Immature natural killer cell (primary cell): Measurements from ENCODE around the gene MARK3. TPM values are rescaled to one million over a fixed set of nuclear protein-coding genes. Genes with fewer than 3 reads are reported as not detected.

ENCODE experiments used
- DNase-seq, 3 donors: peaks; one replicate each; pipeline ENCODE4 v3.0.0; 2022; ENCODE audit warnings: mixed read lengths in 1 of 3
- H3K27ac Mint-ChIP-seq, 6 donors: one replicate each; pipeline ENCODE4 v1.8.0; 2020; ENCODE audit warnings: mixed read lengths in 6 of 6, mild to moderate bottlenecking in 5 of 6, inconsistent platforms in 4 of 6, moderate library complexity in 3 of 6
- H3K27me3 Mint-ChIP-seq, 3 donors: one replicate each; pipeline ENCODE4 v1.8.0; 2020 to 2021; ENCODE audit warnings: low read depth in 3 of 3, mild to moderate bottlenecking in 3 of 3, mixed read lengths in 3 of 3, moderate library complexity in 3 of 3, inconsistent platforms in 1 of 3
- H3K36me3 Mint-ChIP-seq, 3 donors: one replicate each; pipeline ENCODE4 v1.8.0; 2020; ENCODE audit warnings: mixed read lengths in 3 of 3, inconsistent platforms in 2 of 3, mild to moderate bottlenecking in 2 of 3
- H3K4me1 Mint-ChIP-seq, 2 donors: one replicate each; pipeline ENCODE4 v1.8.0; 2020; ENCODE audit warnings: inconsistent platforms in 2 of 2, mild to moderate bottlenecking in 2 of 2, mixed read lengths in 2 of 2, moderate library complexity in 1 of 2
- H3K4me3 Mint-ChIP-seq, 5 donors: one replicate each; pipeline ENCODE4 v1.8.0; 2020; ENCODE audit warnings: mild to moderate bottlenecking in 5 of 5, mixed read lengths in 5 of 5, inconsistent platforms in 3 of 5, moderate library complexity in 3 of 5
- H3K9me3 Mint-ChIP-seq, 6 donors: one replicate each; pipeline ENCODE4 v1.8.0; 2020; ENCODE audit warnings: mild to moderate bottlenecking in 6 of 6, mixed read lengths in 6 of 6, inconsistent platforms in 4 of 6, moderate library complexity in 3 of 6
- polyA plus RNA-seq, 3 donors: library from polyadenylated mRNA; unstranded; fragments of 300-500 nt; fragmentation: Illumina TruSeq; gene quantifications; one replicate each; pipeline ENCODE4 v1.2.3, GENCODE V29; 2021

Gene MARK3
- polyA plus RNA-seq, 3 donors from 2014 or later, result 23.4 to 44.1 (median 25.7) TPM

- H3K9me3 Mint-ChIP-seq, result peaks cover 0 to 1% (median 0%) of the 10 kb centered on the region in 6 donors
- H3K36me3 Mint-ChIP-seq, result peaks cover 0 to 3% (median 0%) of the 10 kb centered on the region in 3 donors
- peaks cover 51 to 79% of the 10 kb centered on the region in 2 donors for H3K4me1 Mint-ChIP-seq
- no peak for DNase-seq
- peaks cover 0 to 2% (median 0%) of the 10 kb centered on the region in 3 donors for H3K27me3 Mint-ChIP-seq
- no peak overlapping the region for H3K4me3 Mint-ChIP-seq
- H3K27ac Mint-ChIP-seq, result peak overlapping the region in 5 of 6 donors; percentile 4 to 53 (median 40)
Observed at GRCh38 chr14:103444837-103445524, 59.8 kb downstream of the MARK3 start.

- Mint-ChIP-seq H3K9me3 (peaks cover 0 to 1% (median 0%) of the 10 kb centered on the region in 6 donors), H3K4me3 (no peak overlapping the region), H3K4me1 (peaks cover 53 to 81% of the 10 kb centered on the region in 2 donors), H3K36me3 (peaks cover 0 to 3% (median 0%) of the 10 kb centered on the region in 3 donors), H3K27ac (peak overlapping the region in 2 of 6 donors; percentile 41 to 78), H3K27me3 (peaks cover 0 to 2% (median 0%) of the 10 kb centered on the region in 3 donors)
- no peak for DNase-seq
Observed at GRCh38 chr14:103445806-103446205, 60.6 kb downstream of the MARK3 start.

- Mint-ChIP-seq H3K27me3 (no peaks in the 10 kb centered on the region), H3K27ac (peak overlapping the region in 1 of 6 donors; percentile 17), H3K9me3 (peaks cover 0 to 1% (median 0%) of the 10 kb centered on the region in 6 donors), H3K36me3 (peaks cover 0 to 7% (median 7%) of the 10 kb centered on the region in 3 donors), H3K4me1 (peaks cover 55 to 86% of the 10 kb centered on the region in 2 donors), H3K4me3 (no peak overlapping the region)
- no peak for DNase-seq
Observed at GRCh38 chr14:103448097-103448496, 62.9 kb downstream of the MARK3 start.

- no peak for DNase-seq
- peaks cover 0 to 7% (median 4%) of the 10 kb centered on the region in 3 donors for H3K36me3 Mint-ChIP-seq
- H3K27me3 Mint-ChIP-seq, result no peaks in the 10 kb centered on the region
- no peak overlapping the region for H3K4me3 Mint-ChIP-seq
- peak overlapping the region in 2 of 6 donors; percentile 13 to 55 for H3K27ac Mint-ChIP-seq
- H3K4me1 Mint-ChIP-seq, result peaks cover 46 to 75% of the 10 kb centered on the region in 2 donors
- H3K9me3 Mint-ChIP-seq, result no peaks in the 10 kb centered on the region
Observed at GRCh38 chr14:103449634-103450161, 64.5 kb downstream of the MARK3 start.

- Mint-ChIP-seq H3K27ac (no peak overlapping the region), H3K27me3 (no peaks in the 10 kb centered on the region), H3K4me3 (no peak overlapping the region), H3K4me1 (peaks cover 41 to 71% of the 10 kb centered on the region in 2 donors), H3K36me3 (peaks cover 0 to 7% (median 4%) of the 10 kb centered on the region in 3 donors), H3K9me3 (no peaks in the 10 kb centered on the region)
- DNase-seq, result no peak
Observed at GRCh38 chr14:103450416-103450815, 65.2 kb downstream of the MARK3 start.

- Mint-ChIP-seq H3K9me3 (no peaks in the 10 kb centered on the region), H3K4me1 (peaks cover 37 to 67% of the 10 kb centered on the region in 2 donors), H3K36me3 (peaks cover 3 to 8% (median 7%) of the 10 kb centered on the region in 3 donors), H3K27ac (peak overlapping the region in 1 of 6 donors; percentile 36), H3K27me3 (no peaks in the 10 kb centered on the region), H3K4me3 (no peak overlapping the region)
- DNase-seq, result no peak
Observed at GRCh38 chr14:103451401-103451800, 66.2 kb downstream of the MARK3 start.

GRCh38 chr14:103453791-103454190 lies 68.6 kb downstream of the MARK3 start:
- Mint-ChIP-seq H3K4me1 (peaks cover 23 to 46% of the 10 kb centered on the region in 2 donors), H3K27me3 (no peaks in the 10 kb centered on the region), H3K4me3 (no peak overlapping the region), H3K36me3 (peaks cover 5 to 8% (median 7%) of the 10 kb centered on the region in 3 donors), H3K9me3 (no peaks in the 10 kb centered on the region), H3K27ac (peak overlapping the region in 1 of 6 donors; percentile 24)
- DNase-seq, result no peak

- Mint-ChIP-seq H3K4me1 (peaks cover 15 to 29% of the 10 kb centered on the region in 2 donors), H3K4me3 (no peak overlapping the region), H3K9me3 (no peaks in the 10 kb centered on the region), H3K36me3 (peaks cover 5 to 8% (median 7%) of the 10 kb centered on the region in 3 donors), H3K27me3 (no peaks in the 10 kb centered on the region), H3K27ac (peak overlapping the region in 5 of 6 donors; percentile 8 to 68 (median 44))
- no peak for DNase-seq
Observed at GRCh38 chr14:103456167-103456835, 71.1 kb downstream of the MARK3 start.

GRCh38 chr14:103460415-103460814 lies 75.2 kb downstream of the MARK3 start:
- Mint-ChIP-seq H3K36me3 (peaks cover 11 to 23% (median 16%) of the 10 kb centered on the region in 3 donors), H3K4me1 (peaks cover 8 to 17% of the 10 kb centered on the region in 2 donors), H3K27me3 (no peaks in the 10 kb centered on the region), H3K9me3 (no peaks in the 10 kb centered on the region), H3K27ac (no peak overlapping the region), H3K4me3 (no peak overlapping the region)
- no peak for DNase-seq

GRCh38 chr14:103463149-103463548 lies 77.9 kb downstream of the MARK3 start:
- no peak for DNase-seq
- Mint-ChIP-seq H3K4me1 (peaks cover 2 to 8% of the 10 kb centered on the region in 2 donors), H3K27ac (peak overlapping the region in 1 of 6 donors; percentile 19), H3K27me3 (peaks cover 0 to 3% (median 0%) of the 10 kb centered on the region in 3 donors), H3K4me3 (no peak overlapping the region), H3K9me3 (no peaks in the 10 kb centered on the region), H3K36me3 (peaks cover 12 to 39% (median 15%) of the 10 kb centered on the region in 3 donors)

- Mint-ChIP-seq H3K27ac (peak overlapping the region in 2 of 6 donors; percentile 8 to 48), H3K4me3 (no peak overlapping the region), H3K9me3 (no peaks in the 10 kb centered on the region), H3K27me3 (peaks cover 0 to 3% (median 0%) of the 10 kb centered on the region in 3 donors), H3K36me3 (peaks cover 12 to 39% (median 15%) of the 10 kb centered on the region in 3 donors), H3K4me1 (peaks cover 2 to 8% of the 10 kb centered on the region in 2 donors)
- DNase-seq, result no peak
Observed at GRCh38 chr14:103463851-103464250, 78.6 kb downstream of the MARK3 start.

GRCh38 chr14:103472939-103473338 lies 87.7 kb downstream of the MARK3 start:
- peaks cover 0 to 3% (median 2%) of the 10 kb centered on the region in 3 donors for H3K27me3 Mint-ChIP-seq
- peak overlapping the region in 1 of 6 donors; percentile 57 for H3K27ac Mint-ChIP-seq
- peaks cover 18 to 42% (median 26%) of the 10 kb centered on the region in 3 donors for H3K36me3 Mint-ChIP-seq
- H3K9me3 Mint-ChIP-seq, result no peaks in the 10 kb centered on the region
- no peak overlapping the region for H3K4me3 Mint-ChIP-seq
- peaks cover 0 to 1% of the 10 kb centered on the region in 2 donors for H3K4me1 Mint-ChIP-seq
- DNase-seq, result no peak

- DNase-seq, result no peak
- H3K9me3 Mint-ChIP-seq, result no peaks in the 10 kb centered on the region
- peaks cover 0 to 1% of the 10 kb centered on the region in 2 donors for H3K4me1 Mint-ChIP-seq
- H3K36me3 Mint-ChIP-seq, result peaks cover 18 to 41% (median 26%) of the 10 kb centered on the region in 3 donors
- no peak overlapping the region for H3K4me3 Mint-ChIP-seq
- peak overlapping the region in 1 of 6 donors; percentile 11 for H3K27ac Mint-ChIP-seq
- H3K27me3 Mint-ChIP-seq, result peaks cover 0 to 3% (median 2%) of the 10 kb centered on the region in 3 donors
Observed at GRCh38 chr14:103474893-103475292, 89.7 kb downstream of the MARK3 start.
